Skeletal muscle satellite cell (primary cell): ENCODE results near the gene CETP.

ENCODE experiments used
- H3K27me3 ChIP-seq: 2 replicates; pipeline ENCODE4 v1.7.0; 2013; ENCODE audit warnings: low read length; ENCODE audit not compliant: control insufficient read depth, insufficient read depth
- H3K36me3 ChIP-seq: 2 replicates; pipeline ENCODE4 v1.7.0; 2013; ENCODE audit warnings: mild to moderate bottlenecking, control low read depth, low read length; ENCODE audit not compliant: insufficient read depth
- H3K4me1 ChIP-seq: 2 replicates; pipeline ENCODE4 v1.7.0; 2013; ENCODE audit warnings: low read length; ENCODE audit not compliant: control insufficient read depth, insufficient read depth
- H3K4me2 ChIP-seq: 2 replicates; pipeline ENCODE4 v1.7.0; 2013; ENCODE audit warnings: mild to moderate bottlenecking, low read length
- H3K4me3 ChIP-seq: 2 replicates; pipeline ENCODE4 v1.7.0; 2013; ENCODE audit warnings: low read length
- H3K9ac ChIP-seq: 2 replicates; pipeline ENCODE4 v1.7.0; 2013; ENCODE audit warnings: mild to moderate bottlenecking, low read depth, low read length, moderate library complexity
- H3K9me3 ChIP-seq: replicated peaks from 2 replicates; pipeline ENCODE4 v1.7.0; 2013; ENCODE audit warnings: mild to moderate bottlenecking, control low read depth, low read length

The CETP gene

DNA sequence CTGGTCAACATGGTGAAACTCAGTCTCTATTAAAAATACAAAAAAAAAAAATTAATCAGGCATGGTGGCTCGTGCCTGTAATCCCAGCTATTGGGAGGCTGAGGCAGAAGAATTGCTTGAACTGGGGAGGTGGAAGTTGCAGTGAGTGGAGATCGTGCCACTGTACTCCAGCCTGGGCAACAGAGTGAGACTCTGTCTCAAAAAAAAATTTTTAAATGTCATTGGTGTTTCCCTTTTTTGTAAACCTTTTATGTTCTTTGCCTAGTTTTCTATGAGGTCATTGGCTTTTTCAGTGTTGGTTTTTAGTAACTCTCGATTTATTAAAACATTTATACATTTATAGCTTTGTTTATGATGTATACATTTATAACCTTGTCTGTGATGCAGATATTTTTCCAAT is 45.8 kb downstream of the CETP start:
- no peaks in the 10 kb centered on the region for H3K27me3 ChIP-seq
- no peak overlapping the region for H3K9ac ChIP-seq
- H3K36me3 ChIP-seq = no peaks in the 10 kb centered on the region
- H3K4me3 ChIP-seq = no peak overlapping the region
- no peaks in the 10 kb centered on the region for H3K9me3 ChIP-seq
- peaks cover 3% of the 10 kb centered on the region for H3K4me1 ChIP-seq
- no peak overlapping the region for H3K4me2 ChIP-seq

DNA sequence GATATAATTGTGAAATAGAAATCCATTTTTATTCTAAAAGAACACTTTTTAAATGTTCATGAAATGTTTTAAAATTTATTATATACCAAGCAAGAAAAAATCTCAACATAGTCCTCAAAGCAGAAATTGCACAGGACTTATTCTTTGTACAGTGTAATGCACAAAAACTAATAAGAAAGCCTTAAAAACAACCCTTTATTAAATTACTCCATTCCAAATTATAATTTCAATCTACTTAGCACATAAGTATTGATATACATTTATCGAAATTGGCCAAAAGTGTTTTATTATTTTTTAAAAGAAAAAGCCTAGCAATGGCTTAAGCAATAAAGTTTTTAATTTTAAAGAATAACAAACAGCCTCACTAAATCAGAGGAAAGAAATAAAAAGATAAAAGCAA is 46.7 kb downstream of the CETP start:
- Histone ChIP-seq H3K9ac (no peak overlapping the region), H3K27me3 (no peaks in the 10 kb centered on the region), H3K4me2 (no peak overlapping the region), H3K36me3 (no peaks in the 10 kb centered on the region), H3K4me1 (peaks cover 12% of the 10 kb centered on the region), H3K9me3 (no peaks in the 10 kb centered on the region), H3K4me3 (no peak overlapping the region)

DNA sequence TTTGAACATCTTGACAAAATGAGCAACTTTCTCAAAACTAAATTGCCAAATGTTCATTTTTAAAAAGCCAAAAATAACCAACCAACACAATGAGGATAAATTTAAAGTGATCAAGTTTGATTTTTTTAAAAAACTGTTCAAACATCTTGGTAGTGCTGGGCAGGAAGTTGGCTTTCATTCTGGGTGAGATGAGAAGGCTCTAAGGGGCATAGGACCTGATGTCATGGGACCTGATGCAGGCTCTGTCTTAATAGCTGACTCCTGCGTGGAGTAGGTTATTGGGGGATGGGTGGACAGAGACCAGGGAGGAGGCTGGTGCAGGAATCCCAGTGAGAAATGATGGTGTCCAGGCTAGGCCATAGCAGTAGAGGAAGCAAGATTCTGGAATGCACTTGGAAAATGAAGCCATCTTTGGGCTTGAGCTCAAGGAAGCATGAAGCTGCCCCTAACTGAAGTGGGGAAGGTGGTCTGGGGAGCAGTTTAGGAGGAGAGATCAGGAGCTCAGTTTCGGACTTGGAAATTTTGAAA is 48.0 kb downstream of the CETP start:
- no peak overlapping the region for H3K4me2 ChIP-seq
- no peak overlapping the region for H3K4me3 ChIP-seq
- no peaks in the 10 kb centered on the region for H3K9me3 ChIP-seq
- no peaks in the 10 kb centered on the region for H3K36me3 ChIP-seq
- no peaks in the 10 kb centered on the region for H3K27me3 ChIP-seq
- H3K9ac ChIP-seq = no peak overlapping the region
- peaks cover 17% of the 10 kb centered on the region for H3K4me1 ChIP-seq

DNA sequence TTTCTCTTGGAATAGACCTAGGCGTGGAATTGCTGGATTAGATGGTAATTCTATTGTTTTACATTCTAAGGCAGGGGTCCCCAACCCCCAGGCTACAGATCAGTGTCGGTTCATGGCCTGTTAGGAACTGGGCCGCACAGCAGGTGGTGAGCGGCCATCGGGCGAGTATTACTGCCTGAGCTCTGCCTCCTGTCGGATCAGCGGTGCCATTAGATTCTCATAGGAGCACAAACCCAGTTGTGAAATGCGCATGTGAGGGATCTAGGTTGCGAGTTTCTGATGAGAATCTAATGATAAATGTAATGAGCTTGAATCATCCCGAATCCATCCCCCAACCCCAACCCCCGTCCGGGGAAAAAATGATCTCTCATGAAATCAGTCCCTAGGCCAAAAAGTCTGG is 50.6 kb downstream of the CETP start:
- Histone ChIP-seq H3K27me3 (no peaks in the 10 kb centered on the region), H3K9ac (no peak overlapping the region), H3K4me2 (no peak overlapping the region), H3K4me3 (no peak overlapping the region), H3K4me1 (peaks cover 18% of the 10 kb centered on the region), H3K9me3 (no peaks in the 10 kb centered on the region), H3K36me3 (peaks cover 5% of the 10 kb centered on the region)

DNA sequence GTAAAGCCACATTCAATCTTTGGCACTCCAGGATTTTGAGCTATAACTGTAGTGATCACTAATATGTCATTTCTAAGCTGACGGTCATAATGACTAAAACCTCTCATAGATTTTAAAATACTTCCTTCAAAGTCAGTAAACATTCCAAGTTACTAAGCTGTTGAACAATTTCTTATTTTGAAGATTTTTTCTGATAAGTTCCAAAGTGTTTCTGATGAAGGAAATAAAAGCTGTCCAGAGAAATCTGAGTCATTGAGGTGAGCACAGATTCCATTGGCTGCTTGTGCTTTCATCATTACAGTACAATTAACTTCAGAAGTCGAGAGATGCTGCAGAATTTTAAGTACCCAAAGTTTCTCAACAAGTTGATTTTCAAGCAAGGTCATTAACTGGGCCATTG is 51.5 kb downstream of the CETP start:
- H3K27me3 ChIP-seq = no peaks in the 10 kb centered on the region
- H3K4me1 ChIP-seq = peaks cover 18% of the 10 kb centered on the region
- peaks cover 9% of the 10 kb centered on the region for H3K36me3 ChIP-seq
- H3K4me2 ChIP-seq = no peak overlapping the region
- no peak overlapping the region for H3K4me3 ChIP-seq
- H3K9me3 ChIP-seq = no peaks in the 10 kb centered on the region
- no peak overlapping the region for H3K9ac ChIP-seq

DNA sequence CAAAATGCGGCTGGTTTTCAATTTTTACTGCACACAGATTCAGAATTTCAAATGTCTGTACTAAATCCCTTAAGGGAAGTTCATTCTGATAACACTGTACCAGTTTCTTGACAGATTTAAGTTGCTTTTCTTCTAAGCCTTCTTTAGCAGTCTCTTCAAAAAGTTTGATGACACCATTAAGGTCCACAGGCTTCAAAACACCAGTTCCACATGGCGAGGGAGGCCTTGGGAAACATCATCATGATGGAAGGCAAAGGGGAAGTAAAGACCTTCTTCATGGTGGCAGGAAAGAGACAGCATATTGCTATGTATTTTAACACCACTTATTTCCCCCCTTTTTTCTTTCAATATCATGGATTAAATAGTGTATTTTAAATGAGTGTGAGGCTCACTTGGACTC is 52.2 kb downstream of the CETP start:
- Histone ChIP-seq H3K4me1 (peaks cover 18% of the 10 kb centered on the region), H3K9me3 (no peaks in the 10 kb centered on the region), H3K4me3 (no peak overlapping the region), H3K27me3 (no peaks in the 10 kb centered on the region), H3K36me3 (peaks cover 12% of the 10 kb centered on the region), H3K9ac (no peak overlapping the region), H3K4me2 (no peak overlapping the region)

DNA sequence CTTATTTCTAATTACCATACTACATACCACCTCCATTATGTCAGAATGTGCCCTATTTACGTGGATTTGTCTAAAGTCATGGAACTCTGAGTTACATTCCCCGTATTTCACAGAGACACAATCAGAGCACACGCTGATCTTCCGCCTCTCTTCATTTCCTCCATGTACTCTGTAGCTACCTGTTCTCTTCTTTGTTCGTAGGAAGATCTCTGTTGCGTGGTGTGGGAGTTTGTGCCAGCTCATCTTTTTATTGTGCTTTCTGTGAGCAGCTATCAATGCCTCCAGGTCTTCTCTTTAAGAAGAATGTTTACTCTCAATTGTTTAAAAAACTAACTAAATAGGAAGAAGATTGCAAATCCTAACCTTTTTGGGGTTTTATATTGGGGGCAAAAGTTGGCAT is 54.6 kb downstream of the CETP start:
- H3K9ac ChIP-seq = no peak overlapping the region
- no peak overlapping the region for H3K4me3 ChIP-seq
- peaks cover 19% of the 10 kb centered on the region for H3K36me3 ChIP-seq
- H3K9me3 ChIP-seq = no peaks in the 10 kb centered on the region
- H3K27me3 ChIP-seq = no peaks in the 10 kb centered on the region
- peaks cover 18% of the 10 kb centered on the region for H3K4me1 ChIP-seq
- no peak overlapping the region for H3K4me2 ChIP-seq

DNA sequence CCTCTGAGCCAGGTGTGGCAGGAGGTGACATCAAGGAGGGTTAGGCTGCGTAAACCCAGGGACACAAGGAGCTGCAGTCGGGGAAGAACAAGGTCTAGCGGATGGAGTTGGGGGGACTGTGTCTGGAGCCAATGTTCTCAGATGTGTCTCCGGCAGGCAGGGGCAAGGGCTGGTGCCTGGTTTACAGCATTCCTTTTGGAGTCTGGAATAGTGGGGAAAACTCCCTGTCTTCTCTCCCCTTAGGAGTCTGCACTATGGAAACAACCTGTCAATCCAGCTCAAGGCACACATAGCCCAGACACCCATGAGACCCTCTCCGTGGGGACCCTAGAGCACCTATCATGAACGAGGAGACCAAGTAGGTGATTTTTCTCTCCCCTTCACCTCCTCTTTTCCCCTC is 55.1 kb downstream of the CETP start:
- Histone ChIP-seq H3K4me1 (peaks cover 18% of the 10 kb centered on the region), H3K36me3 (peaks cover 24% of the 10 kb centered on the region)

DNA sequence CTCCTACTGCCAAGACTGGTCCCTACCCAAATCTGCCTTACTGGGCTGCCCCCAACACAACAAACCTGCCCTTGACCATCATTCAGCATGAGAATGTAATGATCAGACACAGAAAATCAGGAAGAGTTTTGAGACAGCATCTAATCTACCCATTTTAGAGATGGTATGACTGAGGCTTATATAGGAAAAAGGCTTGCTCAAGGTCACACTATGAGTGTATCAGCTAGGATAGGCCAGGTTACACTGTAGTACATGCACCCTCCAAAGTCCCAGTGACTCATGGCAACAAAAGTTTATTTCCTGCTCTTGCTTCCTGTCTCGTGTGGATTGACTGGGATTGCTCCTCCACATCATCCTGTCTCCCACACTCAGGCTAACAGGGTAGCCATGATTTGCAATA is 55.5 kb downstream of the CETP start:
- Histone ChIP-seq H3K4me3 (no peak overlapping the region), H3K36me3 (peaks cover 27% of the 10 kb centered on the region), H3K4me2 (no peak overlapping the region), H3K4me1 (peaks cover 18% of the 10 kb centered on the region), H3K9me3 (no peaks in the 10 kb centered on the region), H3K9ac (no peak overlapping the region), H3K27me3 (no peaks in the 10 kb centered on the region)

More for the DNA sequence above, 55.1 kb downstream of the CETP start:
- no peaks in the 10 kb centered on the region for H3K9me3 ChIP-seq
- no peak overlapping the region for H3K4me2 ChIP-seq
- H3K27me3 ChIP-seq = no peaks in the 10 kb centered on the region
- no peak overlapping the region for H3K9ac ChIP-seq
- H3K4me3 ChIP-seq = no peak overlapping the region

DNA sequence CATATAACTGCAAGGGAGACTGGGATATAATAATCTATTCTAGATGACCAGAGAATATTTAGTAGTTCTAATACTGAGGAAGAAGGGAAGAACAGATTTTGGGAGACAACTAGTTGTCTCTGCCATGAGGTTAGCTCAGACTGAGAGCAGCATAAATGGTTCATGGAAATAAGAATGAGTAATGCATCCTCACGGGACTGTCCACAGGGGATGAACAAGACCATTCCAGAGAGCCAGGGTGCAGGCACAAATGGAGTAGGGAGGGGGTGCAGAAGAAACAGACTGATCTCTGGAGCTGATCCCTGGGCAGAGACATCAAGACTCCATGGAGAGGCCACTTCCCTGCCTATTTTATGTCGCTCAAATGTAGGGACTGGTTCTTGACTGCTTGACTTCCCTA is 58.0 kb downstream of the CETP start:
- Histone ChIP-seq H3K27me3 (no peaks in the 10 kb centered on the region), H3K36me3 (peaks cover 27% of the 10 kb centered on the region), H3K4me3 (no peak overlapping the region), H3K9ac (no peak overlapping the region), H3K4me1 (peaks cover under 1% of the 10 kb centered on the region), H3K4me2 (no peak overlapping the region), H3K9me3 (no peaks in the 10 kb centered on the region)

DNA sequence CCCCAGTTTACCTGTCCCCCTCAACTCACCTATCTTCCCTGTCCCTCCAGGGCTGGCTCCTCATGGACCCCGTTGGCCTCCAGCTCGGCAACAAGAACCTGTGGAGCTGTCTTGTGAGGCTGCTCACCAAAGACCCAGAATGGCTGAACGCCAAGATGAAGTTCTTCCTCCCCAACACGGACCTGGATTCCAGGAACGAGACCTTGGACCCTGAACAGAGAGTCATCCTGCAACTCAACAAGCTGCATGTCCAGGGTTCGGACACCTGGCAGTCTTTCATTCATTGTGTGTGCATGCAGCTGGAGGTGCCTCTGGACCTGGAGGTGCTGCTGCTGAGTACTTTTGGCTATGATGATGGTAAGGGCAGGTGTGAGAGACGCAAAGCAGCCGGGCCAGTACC is 58.9 kb downstream of the CETP start:
- Histone ChIP-seq H3K9ac (no peak overlapping the region), H3K36me3 (peaks cover 27% of the 10 kb centered on the region), H3K4me1 (no peaks in the 10 kb centered on the region)

DNA sequence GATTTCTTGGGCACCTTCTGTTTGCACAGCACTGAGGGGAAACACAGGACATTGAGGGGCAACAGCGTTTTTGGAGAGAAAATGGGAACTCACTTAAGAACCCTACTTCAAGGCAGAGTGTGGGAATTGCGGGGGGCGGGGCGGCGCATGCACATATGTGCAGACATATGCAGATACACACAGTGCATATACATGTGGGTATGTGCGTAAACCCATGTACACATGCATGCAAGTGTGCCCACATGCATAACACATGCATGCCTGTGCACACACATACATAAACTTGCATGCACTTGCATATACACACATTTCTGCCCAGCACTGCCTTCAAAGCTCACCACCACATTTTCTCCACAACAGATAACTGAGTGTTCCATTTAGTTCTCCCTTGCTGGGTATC is 60.0 kb downstream of the CETP start:
- Histone ChIP-seq H3K36me3 (peaks cover 27% of the 10 kb centered on the region), H3K4me1 (no peaks in the 10 kb centered on the region), H3K4me2 (no peak overlapping the region), H3K9me3 (no peaks in the 10 kb centered on the region), H3K9ac (no peak overlapping the region), H3K27me3 (no peaks in the 10 kb centered on the region), H3K4me3 (no peak overlapping the region)

More for the DNA sequence above, 58.9 kb downstream of the CETP start:
- H3K4me2 ChIP-seq = no peak overlapping the region
- H3K9me3 ChIP-seq = no peaks in the 10 kb centered on the region
- no peaks in the 10 kb centered on the region for H3K27me3 ChIP-seq
- no peak overlapping the region for H3K4me3 ChIP-seq
